GM18951 (cell line): ENCODE data around the gene NRDC.
A peak's percentile ranks its signal among the peaks of the same experiment; 100 is the strongest.

Source experiments
- POLR2A ChIP-seq: IDR thresholded peaks from 4 replicates; pipeline ENCODE4 v1.6.1; 2011; ENCODE audit warnings: mild to moderate bottlenecking; ENCODE audit not compliant: insufficient read length, insufficient read depth; ENCODE audit errors: extremely low read depth
- in situ Hi-C: fragments of 300-500 bp; cut with MboI; formaldehyde crosslinking; loops from one replicate; pipeline ENCODE4 v1.12.0; 2022; ENCODE audit warnings: low sequenced_read_pairs, mixed read lengths, inconsistent platforms; ENCODE audit not compliant: unreplicated experiment

The NRDC gene

DNA sequence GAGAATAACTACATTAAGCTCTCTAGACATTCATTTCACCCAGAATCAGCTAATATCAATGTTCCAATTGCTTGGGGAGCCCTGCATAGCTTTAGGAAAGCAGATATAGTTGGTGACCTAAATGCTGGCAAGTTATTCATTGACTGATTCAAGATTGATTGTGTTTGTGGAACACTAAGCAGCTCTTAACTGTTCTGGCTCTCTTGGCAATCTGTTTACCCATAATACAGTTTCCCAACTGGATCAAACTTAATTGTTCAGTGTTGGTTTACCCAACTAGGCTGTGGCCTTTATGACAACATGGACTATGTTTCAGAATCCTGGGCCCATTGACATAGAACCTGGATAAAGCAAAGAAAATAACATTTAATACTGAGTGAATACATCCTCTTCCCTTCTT, 83.7 kb downstream of the NRDC start:
- no peak for TF ChIP-seq POLR2A
- in situ Hi-C loops, result no loop called here

- TF ChIP-seq POLR2A, result no peak
- in situ Hi-C loops, result no loop called here
These were observed 84.3 kb downstream of the NRDC start for GRCh38 chr1:51794260-51794659.

DNA sequence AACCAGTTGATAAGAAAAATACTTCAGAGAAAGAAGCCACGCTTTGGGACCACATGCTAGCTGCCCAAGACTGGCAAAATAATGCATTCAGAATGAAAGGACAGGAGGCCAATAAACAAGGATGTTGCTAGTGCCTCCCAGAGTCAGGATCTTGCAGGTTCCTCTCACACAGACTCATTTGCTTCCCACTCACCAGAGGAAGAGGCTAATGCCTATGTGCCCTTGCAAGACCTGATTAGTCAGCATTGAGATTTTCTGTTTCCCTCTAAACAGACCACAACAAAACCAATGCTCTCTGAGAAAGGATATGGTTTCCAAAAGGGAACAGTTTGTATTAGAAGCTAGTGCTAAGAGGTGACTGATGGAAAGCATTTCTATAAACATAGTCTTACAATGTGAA, 85.7 kb downstream of the NRDC start:
- in situ Hi-C loops, result no loop called here
- no peak for TF ChIP-seq POLR2A

DNA sequence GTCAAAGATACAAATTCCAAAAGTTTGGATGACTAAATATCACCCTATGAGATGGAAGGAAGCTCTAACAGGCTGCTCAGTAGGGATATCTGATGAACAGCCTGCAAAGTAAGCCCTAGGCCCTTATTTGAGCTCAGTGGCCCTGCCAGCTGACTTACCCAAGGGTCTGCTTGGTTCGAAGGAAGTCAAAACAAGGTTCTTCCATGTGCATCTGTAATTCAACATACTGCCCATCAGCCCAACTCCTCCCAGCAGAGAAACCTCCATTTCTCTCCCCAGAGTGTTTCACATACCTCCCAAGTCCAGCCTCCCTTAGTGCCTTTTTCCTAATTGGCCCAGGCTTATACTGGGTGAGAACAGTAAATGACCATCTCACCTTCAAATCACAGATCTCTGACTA, 86.6 kb downstream of the NRDC start:
- in situ Hi-C loops, result no loop called here

GRCh38 chr1:51790385-51790784, 88.1 kb downstream of the NRDC start:
- peak; percentile 46 for TF ChIP-seq POLR2A
- in situ Hi-C loops, result no loop called here

More for the DNA sequence above, 86.6 kb downstream of the NRDC start:
- no peak for TF ChIP-seq POLR2A

DNA sequence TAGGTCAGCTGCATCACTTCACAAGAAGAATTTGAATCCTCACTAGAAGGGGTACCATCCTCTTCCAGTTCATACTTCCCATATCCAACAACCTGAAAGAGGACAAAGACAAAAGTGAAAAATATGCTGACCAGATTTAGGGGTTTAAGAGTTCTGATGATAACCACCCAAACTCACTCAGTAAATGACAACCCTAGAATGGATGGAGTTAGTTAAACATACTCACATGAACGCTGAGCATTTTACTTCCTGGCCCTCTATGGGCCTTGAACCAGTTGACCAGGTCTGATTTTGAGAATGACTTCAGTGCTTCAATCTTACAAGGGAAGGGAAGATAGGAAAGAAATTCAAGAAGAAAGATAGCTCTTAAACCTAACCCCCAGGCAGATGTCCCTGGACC, 89.2 kb downstream of the NRDC start:
- TF ChIP-seq POLR2A, result no peak
- in situ Hi-C loops, result no loop called here

- TF ChIP-seq POLR2A, result peak; percentile 13
- in situ Hi-C loops, result no loop called here
These were observed 89.6 kb downstream of the NRDC start for GRCh38 chr1:51788938-51789337.

- TF ChIP-seq POLR2A, result peak; percentile 17
These were observed 93.5 kb downstream of the NRDC start for GRCh38 chr1:51784997-51785421.

GRCh38 chr1:51780927-51781326, 97.6 kb downstream of the NRDC start:
- in situ Hi-C loops, result no loop called here
- TF ChIP-seq POLR2A, result no peak

More at GRCh38 chr1:51784997-51785421, 93.5 kb downstream of the NRDC start:
- in situ Hi-C loops, result no loop called here

DNA sequence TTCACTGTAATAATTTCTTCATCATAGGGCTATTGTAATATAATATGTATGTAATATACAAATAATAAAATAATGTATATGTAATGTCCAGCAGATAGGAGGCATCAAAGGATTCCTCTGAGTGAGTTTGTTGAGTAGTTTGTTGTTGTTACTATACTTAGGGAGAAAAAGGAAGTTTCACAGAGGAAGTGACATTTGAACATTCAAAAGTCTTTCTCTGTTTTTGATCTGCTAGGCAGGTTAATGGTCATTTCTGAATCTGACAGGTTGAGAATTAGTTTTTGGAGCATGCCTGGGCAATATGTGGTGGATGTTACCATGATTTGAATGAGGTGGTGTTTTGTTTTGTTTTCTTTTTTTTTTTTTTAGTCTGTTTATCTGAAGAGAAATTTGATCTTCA, 102.1 kb downstream of the NRDC start:
- no peak for TF ChIP-seq POLR2A
- in situ Hi-C loops, result no loop called here

DNA sequence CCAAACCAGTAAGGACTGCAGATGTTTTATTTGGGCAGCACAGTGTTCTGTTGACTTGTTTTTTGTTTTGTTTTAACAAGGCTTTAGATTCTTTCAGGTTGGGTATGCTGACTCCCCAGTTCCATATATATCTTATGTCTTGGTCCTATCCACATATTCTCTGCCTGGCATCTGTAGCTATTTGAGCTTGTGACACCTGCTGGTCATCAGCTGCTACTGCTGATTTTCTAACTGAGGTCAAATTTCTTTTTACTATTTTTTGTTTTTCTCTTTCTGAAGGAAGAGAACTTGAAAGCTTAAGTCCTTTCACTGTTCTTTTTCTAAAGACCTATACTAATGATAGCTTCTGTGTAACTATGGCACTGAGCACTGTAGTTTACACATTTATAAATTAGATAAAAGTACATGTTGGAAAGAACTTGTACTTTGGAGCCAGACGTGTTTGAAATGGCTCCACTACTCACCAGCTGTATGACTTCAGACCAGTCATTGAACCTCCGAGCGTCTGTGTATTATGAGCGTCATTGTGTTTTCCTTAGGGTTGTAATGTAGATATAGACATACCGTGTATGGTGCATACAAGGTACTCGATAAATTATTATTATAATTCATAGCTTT, 109.4 kb downstream of the NRDC start:
- in situ Hi-C loops, result no loop called here
- no peak for TF ChIP-seq POLR2A

- no peak for TF ChIP-seq POLR2A
- in situ Hi-C loops, result no loop called here
These were observed 117.2 kb downstream of the NRDC start for GRCh38 chr1:51761351-51761750.

- no peak for TF ChIP-seq POLR2A
- in situ Hi-C loops, result no loop called here
These were observed 117.7 kb downstream of the NRDC start for GRCh38 chr1:51760872-51761271.

GRCh38 chr1:51758310-51758709, 120.2 kb downstream of the NRDC start:
- TF ChIP-seq POLR2A, result no peak
- in situ Hi-C loops, result no loop called here

- in situ Hi-C loops, result no loop called here
- TF ChIP-seq POLR2A, result no peak
These were observed 122.2 kb downstream of the NRDC start for GRCh38 chr1:51756290-51756689.
